COLO829 (cell line): Measurements from ENCODE around the gene MCM5.
"Not testable (repeated sequence)": the region's sequence is repeated elsewhere in the genome, so short reads cannot be mapped to it uniquely, and the experiment has no call there.

Experiments
- DNase-seq: peaks from one replicate; pipeline ENCODE4 v3.0.0; 2012; ENCODE audit warnings: low spot score

MCM5 gene

GRCh38 chr22:35452351-35452781, 52.4 kb downstream of the MCM5 start:
- no peak for DNase-seq

- DNase-seq = no peak
These were observed 53.1 kb downstream of the MCM5 start for GRCh38 chr22:35452810-35453743.

- DNase-seq = no peak
These were observed 54.6 kb downstream of the MCM5 start for GRCh38 chr22:35454416-35455054.

GRCh38 chr22:35455529-35455928, 55.6 kb downstream of the MCM5 start:
- DNase-seq = no peak

- no peak for DNase-seq
These were observed 56.8 kb downstream of the MCM5 start for GRCh38 chr22:35456757-35457156.

- no peak for DNase-seq
These were observed 58.0 kb downstream of the MCM5 start for GRCh38 chr22:35457729-35458546.

- no peak for DNase-seq
These were observed 58.8 kb downstream of the MCM5 start for GRCh38 chr22:35458547-35459422.

- no peak for DNase-seq
These were observed 59.5 kb downstream of the MCM5 start for GRCh38 chr22:35459423-35459894.

- DNase-seq = not testable (repeated sequence)
These were observed 60.0 kb downstream of the MCM5 start for GRCh38 chr22:35459976-35460375.

GRCh38 chr22:35460688-35461087, 60.7 kb downstream of the MCM5 start:
- no peak for DNase-seq

- DNase-seq = no peak
These were observed 62.7 kb downstream of the MCM5 start for GRCh38 chr22:35462498-35463230.

GRCh38 chr22:35463231-35463933, 63.4 kb downstream of the MCM5 start:
- DNase-seq = no peak

GRCh38 chr22:35464399-35464798, 64.5 kb downstream of the MCM5 start:
- DNase-seq = no peak

GRCh38 chr22:35465109-35465701, 65.3 kb downstream of the MCM5 start:
- DNase-seq = no peak

- peak; percentile 88 for DNase-seq
These were observed 67.9 kb downstream of the MCM5 start for GRCh38 chr22:35467681-35468434.

- DNase-seq = peak; percentile 28
These were observed 71.0 kb downstream of the MCM5 start for GRCh38 chr22:35470903-35471321.

GRCh38 chr22:35471566-35471965, 71.6 kb downstream of the MCM5 start:
- DNase-seq = not testable (repeated sequence)

GRCh38 chr22:35472488-35472887, 72.5 kb downstream of the MCM5 start:
- no peak for DNase-seq

GRCh38 chr22:35473971-35474370, 74.0 kb downstream of the MCM5 start:
- no peak for DNase-seq
